ENCODE data around the gene HSPA1L.

Gene HSPA1L

GRCh38 chr6:31779908-31780307 lies 35.2 kb downstream of the HSPA1L start:
- peaks cover 46% of the 10 kb centered on the region; the same call in 1 of the 2 replicates for H3K36me3 ChIP-seq (ENCODE audit: insufficient read depth, low read length)
- no peaks in the 10 kb centered on the region for H4K20me1 ChIP-seq (ENCODE audit: insufficient read depth, low read length, poor library complexity, severe bottlenecking)
- H2AFZ ChIP-seq (ENCODE audit: low read length): no peak overlapping the region
- no peak overlapping the region for H3K4me2 ChIP-seq (ENCODE audit: low read depth, low read length, poor library complexity, severe bottlenecking)
- H3K4me3 ChIP-seq (ENCODE audit: low read length, poor library complexity, severe bottlenecking): no peak overlapping the region
- H3K4me1 ChIP-seq (ENCODE audit: insufficient read depth, low read length, poor library complexity, severe bottlenecking): peaks cover 8% of the 10 kb centered on the region
- H3K9me2 ChIP-seq (replicated peaks; ENCODE audit: low read depth, low read length): no peaks in the 10 kb centered on the region
- no peaks in the 10 kb centered on the region for H3K79me2 ChIP-seq (ENCODE audit: insufficient read depth, low read length)
- H3K27me3 ChIP-seq (ENCODE audit: insufficient read depth, low read length, poor library complexity, severe bottlenecking): no peaks in the 10 kb centered on the region
- H3K9me3 ChIP-seq (ENCODE audit: insufficient read depth, low read depth, low read length): no peaks in the 10 kb centered on the region
- no peaks in the 10 kb centered on the region for H3F3A ChIP-seq (ENCODE audit: low read depth)
- no peak overlapping the region for H3K9ac ChIP-seq (ENCODE audit: low read depth, low read length, poor library complexity, severe bottlenecking)
- TF ChIP-seq CTCF (conservative IDR thresholded peaks at IDR 0.05; ENCODE audit: low read length): no peak
- no peak for TF ChIP-seq EZH2phosphoT487 (IDR thresholded peaks at IDR 0.05; ENCODE audit: borderline replicate concordance)

DNA sequence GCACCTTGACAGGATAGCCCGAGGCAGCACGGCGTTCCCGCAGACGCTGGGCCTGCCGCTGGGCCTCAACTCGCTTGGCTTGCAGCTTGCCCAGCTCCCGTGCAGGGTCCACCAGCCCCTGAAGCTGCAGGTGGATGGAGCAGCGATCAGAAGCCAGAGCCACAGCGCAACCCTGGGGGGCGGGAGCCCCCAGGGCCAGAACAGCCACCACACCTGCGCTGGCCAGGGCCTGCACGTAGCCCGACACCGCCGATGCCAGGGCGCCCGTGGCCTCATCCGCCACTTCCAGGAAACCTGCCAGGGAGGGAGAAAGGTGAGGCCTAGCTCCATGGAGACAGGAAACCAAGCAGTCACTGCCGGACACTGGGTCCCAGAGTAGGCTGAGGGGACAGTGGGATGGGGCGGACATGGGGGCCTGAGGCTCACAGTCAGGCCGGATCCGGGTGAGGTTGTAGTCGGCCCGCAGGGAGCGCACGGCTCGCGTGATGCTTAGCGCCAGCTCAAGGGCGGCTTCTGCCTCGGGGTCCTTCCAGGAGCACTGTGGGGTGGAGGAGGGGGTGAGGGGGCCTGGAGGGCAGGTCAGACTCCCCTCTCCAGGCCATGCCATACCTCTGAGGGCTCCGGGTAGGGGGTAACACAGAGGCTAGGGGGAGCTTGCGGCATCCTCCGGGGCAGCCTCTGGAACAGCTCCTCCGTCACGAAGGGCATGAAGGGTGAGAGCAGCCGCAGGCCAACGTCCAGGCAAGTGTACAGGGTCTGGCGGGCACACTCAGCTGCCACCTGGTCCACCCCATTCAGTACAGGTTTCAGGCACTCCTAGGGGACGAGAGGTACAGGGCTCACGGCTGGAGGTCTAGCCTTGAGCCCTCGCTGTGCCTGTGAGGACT lies 35.8 kb downstream of the HSPA1L start:
- Histone ChIP-seq H3K9me2 (replicated peaks; ENCODE audit: low read depth, low read length) (no peaks in the 10 kb centered on the region), H3K27me3 (ENCODE audit: insufficient read depth, low read length, poor library complexity, severe bottlenecking) (no peaks in the 10 kb centered on the region), H3K4me1 (ENCODE audit: insufficient read depth, low read length, poor library complexity, severe bottlenecking) (peaks cover 8% of the 10 kb centered on the region), H4K20me1 (ENCODE audit: insufficient read depth, low read length, poor library complexity, severe bottlenecking) (no peaks in the 10 kb centered on the region), H2AFZ (ENCODE audit: low read length) (no peak overlapping the region), H3K4me2 (ENCODE audit: low read depth, low read length, poor library complexity, severe bottlenecking) (no peak overlapping the region), H3K36me3 (ENCODE audit: insufficient read depth, low read length) (peaks cover 41% of the 10 kb centered on the region; the same call in 1 of the 2 replicates), H3K9ac (ENCODE audit: low read depth, low read length, poor library complexity, severe bottlenecking) (no peak overlapping the region), H3K4me3 (ENCODE audit: low read length, poor library complexity, severe bottlenecking) (no peak overlapping the region), H3K9me3 (ENCODE audit: insufficient read depth, low read depth, low read length) (no peaks in the 10 kb centered on the region), H3K79me2 (ENCODE audit: insufficient read depth, low read length) (no peaks in the 10 kb centered on the region), H3F3A (ENCODE audit: low read depth) (no peaks in the 10 kb centered on the region)
- no peak for TF ChIP-seq EZH2phosphoT487 (IDR thresholded peaks at IDR 0.05; ENCODE audit: borderline replicate concordance)
- no peak for TF ChIP-seq CTCF (conservative IDR thresholded peaks at IDR 0.05; ENCODE audit: low read length)

- TF ChIP-seq CTCF (conservative IDR thresholded peaks at IDR 0.05; ENCODE audit: low read length) (no peak), EZH2phosphoT487 (IDR thresholded peaks at IDR 0.05; ENCODE audit: borderline replicate concordance) (no peak)
- Histone ChIP-seq H3F3A (ENCODE audit: low read depth) (no peaks in the 10 kb centered on the region), H3K4me1 (ENCODE audit: insufficient read depth, low read length, poor library complexity, severe bottlenecking) (peaks cover 8% of the 10 kb centered on the region), H3K4me3 (ENCODE audit: low read length, poor library complexity, severe bottlenecking) (no peak overlapping the region), H2AFZ (ENCODE audit: low read length) (no peak overlapping the region), H4K20me1 (ENCODE audit: insufficient read depth, low read length, poor library complexity, severe bottlenecking) (no peaks in the 10 kb centered on the region), H3K9me3 (ENCODE audit: insufficient read depth, low read depth, low read length) (no peaks in the 10 kb centered on the region), H3K27me3 (ENCODE audit: insufficient read depth, low read length, poor library complexity, severe bottlenecking) (no peaks in the 10 kb centered on the region), H3K79me2 (ENCODE audit: insufficient read depth, low read length) (no peaks in the 10 kb centered on the region), H3K4me2 (ENCODE audit: low read depth, low read length, poor library complexity, severe bottlenecking) (no peak overlapping the region), H3K36me3 (ENCODE audit: insufficient read depth, low read length) (peaks cover 35% of the 10 kb centered on the region; the same call in 1 of the 2 replicates), H3K9ac (ENCODE audit: low read depth, low read length, poor library complexity, severe bottlenecking) (no peak overlapping the region), H3K9me2 (replicated peaks; ENCODE audit: low read depth, low read length) (no peaks in the 10 kb centered on the region)
Observed at GRCh38 chr6:31778193-31778592, 36.9 kb downstream of the HSPA1L start.
